ENCODE measurements around the gene ZNF18. TPM values are rescaled to one million over a fixed set of nuclear protein-coding genes. Genes with fewer than 3 reads are reported as not detected.

Gene ZNF18
- total RNA-seq, 2 experiments from 2014 or later = 10.0 to 10.1 TPM

DNA sequence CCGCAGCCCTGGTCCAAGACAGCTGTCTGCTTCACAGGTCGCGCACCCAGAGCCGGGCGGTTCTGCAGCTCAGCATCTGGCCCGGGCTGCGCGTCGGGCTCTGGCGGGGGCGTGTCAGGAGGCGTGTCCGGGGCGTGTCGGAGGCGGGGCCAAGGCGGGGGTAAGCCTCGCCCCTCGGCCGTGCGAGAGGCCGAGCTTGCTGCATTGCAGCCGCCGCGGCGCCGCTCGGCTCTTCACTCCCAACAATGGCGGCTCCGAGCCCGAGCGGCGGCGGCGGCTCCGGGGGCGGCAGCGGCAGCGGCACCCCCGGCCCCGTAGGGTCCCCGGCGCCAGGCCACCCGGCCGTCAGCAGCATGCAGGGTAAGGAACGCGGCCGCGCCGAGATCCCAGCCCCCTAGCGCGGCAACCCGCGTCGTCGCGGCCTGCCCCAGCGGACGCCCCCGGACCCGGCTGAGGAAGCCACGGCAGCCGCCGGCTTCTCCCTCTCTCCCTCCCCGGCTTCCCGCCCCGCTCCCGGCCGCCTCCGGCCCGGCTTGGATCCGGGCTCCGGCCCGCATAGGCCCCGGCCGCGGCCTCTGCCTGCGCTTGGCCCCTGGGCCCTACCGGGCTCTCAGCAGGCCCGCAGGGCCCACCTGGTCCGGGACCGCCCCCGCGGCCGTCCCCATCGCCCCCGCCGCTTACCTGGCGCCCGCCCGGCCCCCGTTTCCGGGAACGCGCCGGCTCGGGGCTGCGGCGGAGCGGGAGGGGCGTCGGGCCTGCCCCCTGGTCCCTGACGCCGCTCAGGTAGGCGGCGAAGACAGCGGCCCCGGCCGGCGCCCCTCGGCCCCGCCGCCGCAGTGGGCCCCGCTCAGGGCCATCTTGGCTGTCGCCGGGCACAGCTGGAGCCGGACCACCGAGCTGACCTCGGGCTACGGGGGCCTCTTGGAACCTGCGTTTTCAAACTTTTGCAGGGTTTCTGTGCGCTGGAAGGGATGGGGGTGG, 23.7 kb upstream of the ZNF18 start, which contains the start of gene MAP2K4:
Gene MAP2K4, plus strand, starts transcription at position 236 of the 981 bp plus-strand sequence. Its CDS starts 10 bp downstream, at position 246.
- Mint-ChIP-seq H3K4me3 (peak within 1 kb of the TSS; percentile 75), H3K9me3 (no peaks in the 10 kb centered on the region), H3K27me3 (peaks cover 5% of the 10 kb centered on the region), H3K36me3 (ENCODE audit: low read depth) (peaks cover under 1% of the 10 kb centered on the region), H3K27ac (peak within 1 kb of the TSS; percentile 85), H3K4me1 (peaks cover 34% of the 10 kb centered on the region)
- DNase-seq = peak; percentile 90
- CTCF ChIA-PET = interaction anchor here (1.6 kb wide), 1 partner anchor 24 kb away, joined by 6 read pairs; the partner anchor contains the start of gene ZNF18
- POLR2A ChIA-PET = interaction anchor here (0.6 to 1.8 kb wide), 2 partner anchors 24 to 32 kb away, joined by 3 to 15 read pairs; partner anchors contain the start of gene ZNF18

DNA sequence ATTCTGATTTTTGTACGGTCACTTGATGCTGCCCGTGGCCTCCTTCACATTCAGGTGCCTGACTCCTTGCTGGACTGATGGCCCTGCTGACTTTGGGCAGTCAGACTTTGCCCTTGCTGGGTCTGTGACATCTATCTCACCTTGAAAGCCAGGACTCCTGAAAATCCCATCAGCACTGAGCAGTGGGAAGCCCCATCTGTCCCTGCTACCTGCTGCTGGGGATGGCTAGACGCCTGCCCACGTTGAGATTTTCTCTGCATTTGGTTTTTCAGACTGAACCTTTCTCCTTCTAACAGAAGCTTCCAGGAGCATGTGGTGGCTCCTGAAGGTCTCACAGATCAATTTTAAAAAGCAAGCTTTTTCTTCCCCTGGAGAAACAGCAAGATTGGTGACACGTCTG, 10.2 kb upstream of the ZNF18 start:
- H3K36me3 Mint-ChIP-seq (ENCODE audit: low read depth) = no peaks in the 10 kb centered on the region
- POLR2A ChIA-PET = no interaction called here
- CTCF ChIA-PET = interaction anchor here (1.2 kb wide), 1 partner anchor 15 kb away, joined by 4 read pairs; no protein-coding TSS in a partner anchor
- H3K4me1 Mint-ChIP-seq = peaks cover 5% of the 10 kb centered on the region
- peaks cover 8% of the 10 kb centered on the region for H3K27me3 Mint-ChIP-seq
- H3K9me3 Mint-ChIP-seq = no peaks in the 10 kb centered on the region
- H3K4me3 Mint-ChIP-seq = no peak overlapping the region
- no peak for DNase-seq
- H3K27ac Mint-ChIP-seq = no peak overlapping the region

DNA sequence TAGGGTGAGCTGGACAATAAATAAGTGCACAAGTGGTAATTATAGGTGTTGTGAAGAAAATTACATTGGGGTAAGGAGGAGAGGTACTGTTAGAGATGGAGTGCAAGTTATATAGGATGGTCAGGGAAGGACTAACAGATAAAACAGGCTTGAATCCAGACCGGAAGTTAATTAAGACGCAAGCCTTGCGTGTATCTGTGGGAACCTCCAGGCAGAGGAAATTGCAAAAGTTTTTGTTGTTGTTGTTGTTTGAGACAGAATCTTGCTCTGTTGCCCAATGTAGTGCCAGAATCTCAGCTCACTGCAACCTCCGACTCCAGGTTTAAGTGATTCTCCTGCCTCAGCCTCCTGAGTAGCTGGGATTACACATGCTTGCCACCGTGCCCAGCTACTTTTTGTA, 2.4 kb upstream of the ZNF18 start:
- no peaks in the 10 kb centered on the region for H3K27me3 Mint-ChIP-seq
- peaks cover 22% of the 10 kb centered on the region for H3K4me1 Mint-ChIP-seq
- no peaks in the 10 kb centered on the region for H3K36me3 Mint-ChIP-seq (ENCODE audit: low read depth)
- H3K27ac Mint-ChIP-seq = no peak overlapping the region
- no peak for DNase-seq
- no peaks in the 10 kb centered on the region for H3K9me3 Mint-ChIP-seq
- POLR2A ChIA-PET = no interaction called here
- CTCF ChIA-PET = no interaction called here
- H3K4me3 Mint-ChIP-seq = no peak overlapping the region

DNA sequence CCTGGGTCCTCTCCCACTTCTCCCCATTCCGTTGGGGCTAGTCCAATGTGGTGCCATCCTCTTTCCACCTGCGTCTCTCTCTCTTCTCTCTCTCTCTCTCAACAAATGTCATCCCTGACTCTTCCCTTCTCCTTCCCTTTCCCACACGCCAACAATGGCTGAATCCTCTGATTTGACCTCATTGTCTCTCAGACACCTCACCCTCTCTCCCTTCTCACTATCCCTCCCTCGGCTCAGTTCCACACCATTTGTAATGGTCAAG, 628 bp upstream of the ZNF18 start:
- Mint-ChIP-seq H3K36me3 (ENCODE audit: low read depth) (peaks cover 8% of the 10 kb centered on the region), H3K4me3 (peak overlapping the region; percentile 88), H3K27me3 (no peaks in the 10 kb centered on the region), H3K9me3 (no peaks in the 10 kb centered on the region), H3K4me1 (peaks cover 22% of the 10 kb centered on the region), H3K27ac (peak overlapping the region; percentile 93)
- ChIA-PET POLR2A (interaction anchor here (0.6 to 2.0 kb wide), 6 partner anchors 12 to 24 kb away, joined by 3 to 15 read pairs (median 4); partner anchors contain the start of gene MAP2K4), CTCF (interaction anchor here (1.0 to 1.9 kb wide), 3 partner anchors 14 to 29 kb away, joined by 3 to 6 read pairs (median 4); partner anchors contain the start of gene MAP2K4)
- DNase-seq = no peak

DNA sequence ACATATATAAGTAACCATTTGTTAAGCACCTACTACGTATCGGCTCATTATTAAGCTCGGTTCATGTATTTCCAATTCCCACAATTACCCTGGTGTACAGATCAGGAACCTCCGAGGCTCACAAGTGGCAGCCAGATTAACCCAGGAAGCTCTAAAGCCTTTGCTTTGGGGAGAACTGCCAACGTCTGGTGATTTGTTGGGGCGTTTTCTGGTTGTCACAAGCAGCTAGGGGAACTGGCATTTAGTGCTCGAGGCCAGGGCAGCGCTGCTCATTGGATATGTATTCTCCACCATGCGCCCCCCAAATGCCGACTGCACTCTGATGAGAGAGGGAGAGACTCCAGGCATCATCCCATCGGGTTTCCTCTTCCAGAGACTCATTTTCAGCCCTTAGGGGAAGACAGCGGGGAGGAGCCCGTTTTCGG, 541 bp downstream of the ZNF18 start:
- H3K9me3 Mint-ChIP-seq = no peaks in the 10 kb centered on the region
- CTCF ChIA-PET = interaction anchor here (1.0 to 1.9 kb wide), 4 partner anchors 10 to 30 kb away, joined by 3 to 6 read pairs (median 4); partner anchors contain the start of gene MAP2K4
- POLR2A ChIA-PET = interaction anchor here (0.6 to 2.0 kb wide), 7 partner anchors 11 to 60 kb away, joined by 3 to 15 read pairs (median 5); partner anchors contain the start of gene MAP2K4
- H3K27me3 Mint-ChIP-seq = no peaks in the 10 kb centered on the region
- peaks cover 16% of the 10 kb centered on the region for H3K4me1 Mint-ChIP-seq
- peaks cover 14% of the 10 kb centered on the region for H3K36me3 Mint-ChIP-seq (ENCODE audit: low read depth)
- H3K4me3 Mint-ChIP-seq = peak overlapping the region; percentile 88
- peak overlapping the region; percentile 95 for H3K27ac Mint-ChIP-seq
- DNase-seq = peak; percentile 47

DNA sequence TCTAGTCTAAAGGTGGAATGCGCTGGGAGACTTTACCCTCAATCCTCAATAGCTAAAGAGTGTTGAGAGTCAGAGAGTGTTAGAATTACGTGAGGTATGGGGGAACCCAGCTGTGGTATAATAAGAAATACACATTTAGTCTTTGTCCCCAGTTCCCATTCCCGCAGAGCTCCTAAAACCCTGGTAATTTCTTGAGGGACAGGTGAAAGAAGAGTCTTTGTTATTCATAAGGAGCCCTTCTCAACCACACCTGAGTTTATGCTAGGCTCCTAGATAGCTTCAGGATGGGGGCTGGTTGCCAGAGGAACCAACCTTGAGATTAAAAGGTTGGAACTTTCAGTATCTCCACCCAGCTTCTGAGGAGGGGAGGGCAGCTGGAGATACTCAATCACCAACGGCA, 5.8 kb downstream of the ZNF18 start:
- POLR2A ChIA-PET = no interaction called here
- H3K4me1 Mint-ChIP-seq = peaks cover 10% of the 10 kb centered on the region

DNA sequence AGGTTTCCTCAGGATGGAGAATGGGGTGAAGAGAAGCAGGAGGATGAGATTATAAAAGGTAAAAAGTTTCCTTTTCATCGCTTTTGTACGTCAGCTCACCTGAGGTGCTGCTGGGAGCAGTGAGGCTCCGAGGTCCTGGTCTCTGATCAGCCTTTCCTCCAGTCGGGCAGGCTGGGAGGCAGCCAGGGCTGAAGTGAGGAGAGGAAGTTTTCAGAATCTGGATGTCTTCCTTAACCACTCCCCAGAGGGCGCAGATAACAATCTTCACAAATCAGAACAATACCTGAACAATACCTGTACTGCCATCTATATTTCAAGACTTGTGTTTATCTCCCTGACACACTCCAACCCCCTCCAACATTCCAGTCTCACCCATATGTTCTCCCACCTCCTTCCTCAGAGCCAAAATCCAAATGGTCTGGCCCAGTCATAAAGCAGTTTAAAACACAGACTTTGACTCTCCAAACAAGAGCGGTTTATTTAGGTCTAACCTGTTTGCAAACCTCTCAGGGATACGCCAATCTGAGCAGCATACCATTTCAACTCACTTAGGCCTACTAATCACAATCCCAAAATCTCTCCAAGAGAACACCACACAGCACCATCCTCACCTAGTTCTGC, 6.8 kb downstream of the ZNF18 start:
- no peak overlapping the region for H3K27ac Mint-ChIP-seq
- H3K27me3 Mint-ChIP-seq = no peaks in the 10 kb centered on the region
- ChIA-PET POLR2A (no interaction called here), CTCF (no interaction called here)
- H3K4me1 Mint-ChIP-seq = peaks cover 4% of the 10 kb centered on the region
- no peak overlapping the region for H3K4me3 Mint-ChIP-seq
- H3K36me3 Mint-ChIP-seq (ENCODE audit: low read depth) = peaks cover 38% of the 10 kb centered on the region
- no peaks in the 10 kb centered on the region for H3K9me3 Mint-ChIP-seq
- DNase-seq = no peak

More for the DNA sequence above, 5.8 kb downstream of the ZNF18 start:
- no peaks in the 10 kb centered on the region for H3K9me3 Mint-ChIP-seq
- H3K27me3 Mint-ChIP-seq = no peaks in the 10 kb centered on the region
- H3K4me3 Mint-ChIP-seq = no peak overlapping the region
- no peak for DNase-seq
- H3K36me3 Mint-ChIP-seq (ENCODE audit: low read depth) = peaks cover 38% of the 10 kb centered on the region
- CTCF ChIA-PET = no interaction called here
- H3K27ac Mint-ChIP-seq = no peak overlapping the region

DNA sequence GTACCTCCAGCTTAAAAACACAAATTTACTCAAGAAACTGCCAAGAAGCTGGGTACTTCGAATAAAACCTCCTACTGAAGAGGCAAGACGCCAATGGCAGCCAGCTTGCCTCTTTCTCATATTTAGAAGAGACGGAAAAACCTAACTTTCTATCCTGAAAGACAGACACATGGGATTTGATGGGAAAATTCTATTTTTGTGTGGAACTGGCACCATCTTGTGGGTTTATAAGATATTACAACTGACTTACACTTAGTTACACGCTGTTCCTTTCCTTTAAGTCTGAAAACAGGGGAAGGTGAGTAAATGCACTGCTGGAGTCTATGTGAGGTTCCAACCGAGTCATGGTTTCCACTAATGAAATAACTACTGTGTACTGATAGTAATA, 10.3 kb downstream of the ZNF18 start:
- POLR2A ChIA-PET = interaction anchor here (2.0 kb wide), 1 partner anchor 10 kb away, joined by 6 read pairs; the partner anchor contains the start of gene ZNF18
- CTCF ChIA-PET = no interaction called here
- no peak for DNase-seq
- no peaks in the 10 kb centered on the region for H3K9me3 Mint-ChIP-seq
- H3K4me1 Mint-ChIP-seq = peaks cover 2% of the 10 kb centered on the region
- H3K27ac Mint-ChIP-seq = no peak overlapping the region
- no peaks in the 10 kb centered on the region for H3K27me3 Mint-ChIP-seq
- peaks cover 46% of the 10 kb centered on the region for H3K36me3 Mint-ChIP-seq (ENCODE audit: low read depth)
- H3K4me3 Mint-ChIP-seq = no peak overlapping the region

DNA sequence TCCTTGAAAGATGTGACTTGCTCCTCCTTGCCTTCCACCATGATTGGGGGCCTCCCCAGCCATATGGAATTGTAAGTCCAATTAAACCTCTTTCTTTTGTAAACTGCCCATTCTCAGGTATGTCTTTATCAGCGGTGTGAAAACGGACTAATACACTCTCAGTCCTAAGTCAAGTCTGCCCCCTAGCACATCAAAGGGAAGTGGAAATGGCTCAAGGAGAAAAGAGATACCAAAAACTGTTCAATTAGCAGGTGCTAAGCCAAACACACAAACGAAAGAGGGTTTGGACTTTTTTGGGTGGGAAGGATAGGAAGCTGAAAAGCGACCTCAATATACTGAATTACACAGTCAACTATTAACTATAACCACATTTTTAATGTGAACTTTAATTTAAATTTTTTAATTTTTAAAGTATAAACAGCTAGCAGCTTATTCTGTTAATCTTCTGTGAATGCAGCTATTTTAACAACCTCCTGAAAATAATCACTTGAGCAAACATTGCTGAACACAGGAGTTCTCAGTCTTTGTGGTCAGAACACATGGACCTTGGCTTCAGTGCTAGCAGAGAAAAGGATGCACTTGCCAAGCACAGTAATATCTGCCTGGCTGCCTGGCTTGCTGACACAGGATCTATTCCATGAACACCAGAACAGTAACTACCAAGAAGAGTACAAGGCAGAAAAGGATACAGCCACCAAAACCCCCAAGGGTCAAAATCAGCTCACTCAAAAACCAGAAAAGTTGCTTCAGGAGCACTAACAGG, 10.9 kb downstream of the ZNF18 start:
- ChIA-PET CTCF (no interaction called here), POLR2A (interaction anchor here (2.0 kb wide), 1 partner anchor 11 kb away, joined by 6 read pairs; the partner anchor contains the start of gene ZNF18)
- Mint-ChIP-seq H3K27ac (no peak overlapping the region), H3K36me3 (ENCODE audit: low read depth) (peaks cover 47% of the 10 kb centered on the region), H3K27me3 (no peaks in the 10 kb centered on the region), H3K4me1 (peaks cover 2% of the 10 kb centered on the region), H3K4me3 (no peak overlapping the region), H3K9me3 (no peaks in the 10 kb centered on the region)
- DNase-seq = no peak

DNA sequence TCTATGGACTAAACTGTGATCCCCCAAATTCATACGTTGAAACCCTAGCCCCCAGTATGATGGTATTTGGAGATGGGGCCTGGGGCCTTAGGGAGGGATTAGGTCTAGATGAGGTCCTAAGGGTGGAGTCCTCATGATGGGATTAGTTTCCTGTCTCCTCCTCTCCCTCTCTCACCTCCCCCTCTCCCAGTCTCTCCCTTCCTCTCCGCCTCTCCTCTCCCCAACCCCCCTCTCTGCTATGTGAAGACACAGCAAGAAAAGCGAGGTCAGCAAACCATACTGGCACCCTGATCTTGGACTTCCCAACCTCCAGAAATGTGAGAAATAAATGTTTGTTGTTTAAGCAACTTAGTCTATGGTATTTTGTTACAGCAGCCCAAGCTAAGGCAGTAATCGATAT, 15.4 kb downstream of the ZNF18 start:
- H3K27ac Mint-ChIP-seq = no peak overlapping the region
- no peaks in the 10 kb centered on the region for H3K27me3 Mint-ChIP-seq
- H3K9me3 Mint-ChIP-seq = no peaks in the 10 kb centered on the region
- peaks cover 47% of the 10 kb centered on the region for H3K36me3 Mint-ChIP-seq (ENCODE audit: low read depth)
- H3K4me3 Mint-ChIP-seq = no peak overlapping the region
- no peak for DNase-seq
- no peaks in the 10 kb centered on the region for H3K4me1 Mint-ChIP-seq
- ChIA-PET CTCF (interaction anchor here (0.6 kb wide), 1 partner anchor 394 kb away, joined by 3 read pairs; no protein-coding TSS in a partner anchor), POLR2A (no interaction called here)

DNA sequence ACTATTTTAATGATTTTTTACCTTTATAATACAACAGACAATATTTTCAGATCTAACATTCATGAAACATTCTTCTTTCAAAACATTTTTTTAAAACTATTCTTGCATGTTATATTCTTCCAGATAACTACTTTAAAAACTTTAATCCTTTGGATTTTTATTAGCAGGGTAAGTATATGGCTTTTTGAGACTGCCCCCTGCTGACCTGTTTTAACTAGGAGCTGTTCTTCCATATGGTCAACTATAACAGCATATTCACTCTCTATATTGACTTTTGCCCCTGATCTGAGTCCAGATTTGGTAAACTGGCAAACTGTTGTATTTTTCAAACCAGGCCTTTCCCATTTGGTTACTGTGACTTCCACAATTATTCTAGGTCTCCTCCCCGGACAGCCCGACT, 16.5 kb downstream of the ZNF18 start:
- Mint-ChIP-seq H3K27ac (no peak overlapping the region), H3K4me1 (no peaks in the 10 kb centered on the region), H3K4me3 (no peak overlapping the region), H3K36me3 (ENCODE audit: low read depth) (peaks cover 51% of the 10 kb centered on the region), H3K9me3 (no peaks in the 10 kb centered on the region), H3K27me3 (no peaks in the 10 kb centered on the region)
- CTCF ChIA-PET = no interaction called here
- POLR2A ChIA-PET = no interaction called here
- DNase-seq = no peak

DNA sequence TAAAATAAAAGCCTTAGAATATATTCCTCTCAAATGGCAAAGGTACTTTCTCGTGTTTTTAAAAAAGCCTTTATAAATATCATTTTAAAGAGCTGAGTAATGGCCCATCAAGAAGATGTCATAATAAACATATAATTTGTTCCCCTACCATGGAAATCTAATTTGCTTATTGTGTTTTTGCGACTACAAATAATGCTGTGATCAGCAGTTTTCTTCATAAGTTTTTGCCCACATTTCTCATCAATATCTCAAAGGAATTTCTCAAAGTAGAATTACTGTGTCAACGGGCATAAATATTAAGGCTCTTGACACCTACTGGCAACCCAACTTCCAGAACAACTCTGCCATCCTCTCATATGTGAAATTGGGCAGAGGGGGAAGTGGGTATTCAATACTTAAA, 17.5 kb downstream of the ZNF18 start:
- no peaks in the 10 kb centered on the region for H3K27me3 Mint-ChIP-seq
- H3K36me3 Mint-ChIP-seq (ENCODE audit: low read depth) = peaks cover 54% of the 10 kb centered on the region
- ChIA-PET POLR2A (interaction anchor here (1.0 kb wide), 1 partner anchor 18 kb away, joined by 3 read pairs; the partner anchor contains the start of gene ZNF18), CTCF (no interaction called here)
- no peak overlapping the region for H3K4me3 Mint-ChIP-seq
- no peak for DNase-seq
- H3K4me1 Mint-ChIP-seq = no peaks in the 10 kb centered on the region
- no peaks in the 10 kb centered on the region for H3K9me3 Mint-ChIP-seq
- H3K27ac Mint-ChIP-seq = no peak overlapping the region

Data from activated CD4-positive, alpha-beta T cell treated with anti-CD3 and anti-CD28 coated beads, Interleukin-2, amount 10 ng/mL, durations not matched to agents 7 days and 5 days (primary cell).